Mucosa of descending colon (tissue), 3 donors: ENCODE data around the gene NDUFV2. TPM values are rescaled to one million over a fixed set of nuclear protein-coding genes. Genes with fewer than 3 reads are reported as not detected.

Experiments used
- ATAC-seq: fragments of 200-7000 bp; cut with Tn5 transposase; one replicate; pipeline ENCODE4 v1.9.1; 2020; ENCODE audit warnings: mild to moderate bottlenecking, moderate library complexity
- DNase-seq, 3 donors: peaks; one replicate each; pipeline ENCODE4 v3.0.0-alpha.2; 2020
- H3K36me3 ChIP-seq: fragments of 200-600 bp; one replicate; pipeline ENCODE4 v1.8.0; 2021; ENCODE audit warnings: low read depth, mild to moderate bottlenecking
- H3K4me1 ChIP-seq: fragments of 200-600 bp; one replicate; pipeline ENCODE4 v1.8.0; 2021; ENCODE audit warnings: low read depth, mild to moderate bottlenecking
- H3K4me3 ChIP-seq: fragments of 200-600 bp; one replicate; pipeline ENCODE4 v1.8.0; 2021; ENCODE audit warnings: mild to moderate bottlenecking
- H3K9me3 ChIP-seq: fragments of 200-600 bp; one replicate; pipeline ENCODE4 v1.8.0; 2021; ENCODE audit warnings: mild to moderate bottlenecking
- CTCF ChIP-seq: fragments of 200-600 bp; IDR thresholded peaks from one replicate; pipeline ENCODE4 v1.8.0; 2022; ENCODE audit warnings: antibody characterized with exemption, mild to moderate bottlenecking
- intact Hi-C, 2 donors: fragments of 100-400 bp; cut with DNase I in 1 of 2; cut with micrococcal nuclease in 1 of 2; formaldehyde crosslinking; loops; one replicate each; pipeline versions ENCODE4 v1.11.0 to v1.11.1; 2022; cut with DNase I, micrococcal nuclease
- total RNA-seq, 3 donors: library from RNA; stranded (reverse); fragmentation: NEBNext Ultra II Directional in 2 of 3; extraction: Animal tissue kit (Norgen Biotek cat#: 25700) in 2 of 3; gene quantifications; one replicate each; pipeline versions ENCODE4 v1.2.1 to v1.2.4, GENCODE V29; 2021 to 2023
- donor health status: DM: no; HTN: no; CAD: no; lungs with moderate emphysema.
- donor health status: DM: no; HTN: no; CAD: no.
- donor health status: DM: no; HTN: yes; CAD: no.

Gene NDUFV2
- total RNA-seq, 3 donors from 2014 or later = 146 to 199 (median 163) TPM

GRCh38 chr18:9096007-9096371, 6.5 kb upstream of the NDUFV2 start:
- Histone ChIP-seq H3K4me1 (peaks cover 10% of the 10 kb centered on the region), H3K36me3 (no peaks in the 10 kb centered on the region), H3K9me3 (no peaks in the 10 kb centered on the region), H3K4me3 (no peak overlapping the region)
- intact Hi-C loops = no loop called here
- DNase-seq (no peak), ATAC-seq (no peak)
- no peak for TF ChIP-seq CTCF

- Histone ChIP-seq H3K4me1 (peaks cover 14% of the 10 kb centered on the region), H3K36me3 (no peaks in the 10 kb centered on the region), H3K4me3 (no peak overlapping the region), H3K9me3 (no peaks in the 10 kb centered on the region)
- DNase-seq = no peak
- intact Hi-C loops = no loop called here
- no peak for TF ChIP-seq CTCF
- no peak for ATAC-seq
Measured at GRCh38 chr18:9096685-9097084, 5.8 kb upstream of the NDUFV2 start.

GRCh38 chr18:9097349-9097748, 5.2 kb upstream of the NDUFV2 start:
- Histone ChIP-seq H3K9me3 (no peaks in the 10 kb centered on the region), H3K36me3 (no peaks in the 10 kb centered on the region), H3K4me3 (no peak overlapping the region), H3K4me1 (peaks cover 16% of the 10 kb centered on the region)
- TF ChIP-seq CTCF = no peak
- ATAC-seq = no peak
- intact Hi-C loops = no loop called here
- no peak for DNase-seq

GRCh38 chr18:9100796-9101195, 1.7 kb upstream of the NDUFV2 start:
- ATAC-seq = no peak
- Histone ChIP-seq H3K4me3 (no peak overlapping the region), H3K36me3 (no peaks in the 10 kb centered on the region), H3K4me1 (peaks cover 31% of the 10 kb centered on the region), H3K9me3 (no peaks in the 10 kb centered on the region)
- no peak for DNase-seq
- TF ChIP-seq CTCF = no peak
- intact Hi-C loops = no loop called here

GRCh38 chr18:9101730-9102507, 580 bp upstream of the NDUFV2 start:
- ATAC-seq (peak; percentile 54), DNase-seq (peak in 1 of 3 donors; percentile 44)
- intact Hi-C loops = no loop called here
- Histone ChIP-seq H3K9me3 (no peaks in the 10 kb centered on the region), H3K4me3 (peak overlapping the region; percentile 35), H3K36me3 (no peaks in the 10 kb centered on the region), H3K4me1 (peaks cover 41% of the 10 kb centered on the region)
- no peak for TF ChIP-seq CTCF
